HL-60 (cell line): ENCODE results near the gene SLC7A6.

Source experiments
- CTCF ChIP-seq: IDR thresholded peaks from one replicate; pipeline ENCODE4 v1.5.1; 2011; ENCODE audit warnings: low read length, control low read depth, inconsistent platforms; ENCODE audit not compliant: insufficient read depth
- GABPA ChIP-seq: IDR thresholded peaks from 2 replicates; pipeline ENCODE4 v1.6.1; 2012; ENCODE audit warnings: low read depth

- TF ChIP-seq CTCF, result no peak
- no peak for TF ChIP-seq GABPA
Measured at GRCh38 chr16:68313116-68313515, 48.8 kb downstream of the SLC7A6 start.
